ENCODE results near the gene C11orf86. TPM values are rescaled to one million over a fixed set of nuclear protein-coding genes. Genes with fewer than 3 reads are reported as not detected.

The C11orf86 gene
- total RNA-seq, 1 experiment from 2014 or later, result not detected

GRCh38 chr11:66978229-66978628 lies 3.1 kb downstream of the C11orf86 start:
- CTCF ChIA-PET, result no interaction called here
- POLR2A ChIA-PET (ENCODE audit: low non-redundant PET), result no interaction called here
- intact Hi-C loops (cut with micrococcal nuclease; ENCODE audit: unreplicated experiment), result loop anchor here (5.0 kb wide), 1 partner anchor 286 kb away; no protein-coding TSS in a partner anchor

GRCh38 chr11:66978717-66979116 lies 3.6 kb downstream of the C11orf86 start:
- DNase-seq (ENCODE audit: low spot score), result no peak
- CTCF ChIA-PET, result no interaction called here
- H3K4me3 ChIP-seq (ENCODE audit: low read depth, low read length, poor library complexity, severe bottlenecking), result no peak overlapping the region
- peaks cover 13% of the 10 kb centered on the region for H3K9me3 ChIP-seq (ENCODE audit: low read depth, low read length, poor library complexity, severe bottlenecking)
- no TSS peak for BruUV-seq (replicated peaks)
- no peaks in the 10 kb centered on the region for H3K36me3 ChIP-seq (ENCODE audit: insufficient read depth, low read length, poor library complexity, severe bottlenecking)
- TF ChIP-seq EZH2 (IDR thresholded peaks at IDR 0.05; ENCODE audit: borderline replicate concordance, low read depth, low read length, poor library complexity, severe bottlenecking) (no peak), CTCF (conservative IDR thresholded peaks at IDR 0.05; ENCODE audit: low read depth, low read length) (no peak)
- no peaks in the 10 kb centered on the region for H3K27me3 ChIP-seq (replicated peaks; ENCODE audit: insufficient read depth, low read depth, low read length, poor library complexity)
- intact Hi-C loops (cut with micrococcal nuclease; ENCODE audit: unreplicated experiment), result loop anchor here (5.0 kb wide), 1 partner anchor 286 kb away; no protein-coding TSS in a partner anchor
- peaks cover 9% of the 10 kb centered on the region for H3K4me1 ChIP-seq (ENCODE audit: insufficient read depth, low read length, poor library complexity, severe bottlenecking)
- POLR2A ChIA-PET (ENCODE audit: low non-redundant PET), result no interaction called here
- H3K27ac ChIP-seq (ENCODE audit: low read depth, low read length, poor library complexity, severe bottlenecking), result no peak overlapping the region

More at GRCh38 chr11:66978229-66978628, 3.1 kb downstream of the C11orf86 start:
- DNase-seq (ENCODE audit: low spot score), result no peak
- H3K36me3 ChIP-seq (ENCODE audit: insufficient read depth, low read length, poor library complexity, severe bottlenecking), result no peaks in the 10 kb centered on the region
- H3K9me3 ChIP-seq (ENCODE audit: low read depth, low read length, poor library complexity, severe bottlenecking), result peaks cover 13% of the 10 kb centered on the region
- no peak overlapping the region for H3K27ac ChIP-seq (ENCODE audit: low read depth, low read length, poor library complexity, severe bottlenecking)
- no TSS peak for BruUV-seq (replicated peaks)
- H3K4me1 ChIP-seq (ENCODE audit: insufficient read depth, low read length, poor library complexity, severe bottlenecking), result peaks cover 8% of the 10 kb centered on the region
- no peak overlapping the region for H3K4me3 ChIP-seq (ENCODE audit: low read depth, low read length, poor library complexity, severe bottlenecking)
- H3K27me3 ChIP-seq (replicated peaks; ENCODE audit: insufficient read depth, low read depth, low read length, poor library complexity), result no peaks in the 10 kb centered on the region
- TF ChIP-seq CTCF (conservative IDR thresholded peaks at IDR 0.05; ENCODE audit: low read depth, low read length), result no peak
- TF ChIP-seq EZH2 (IDR thresholded peaks at IDR 0.05; ENCODE audit: borderline replicate concordance, low read depth, low read length, poor library complexity, severe bottlenecking), result no peak

GRCh38 chr11:66979336-66979980 lies 4.4 kb downstream of the C11orf86 start:
- Histone ChIP-seq H3K27ac (ENCODE audit: low read depth, low read length, poor library complexity, severe bottlenecking) (no peak overlapping the region), H3K36me3 (ENCODE audit: insufficient read depth, low read length, poor library complexity, severe bottlenecking) (no peaks in the 10 kb centered on the region), H3K27me3 (replicated peaks; ENCODE audit: insufficient read depth, low read depth, low read length, poor library complexity) (no peaks in the 10 kb centered on the region), H3K4me3 (ENCODE audit: low read depth, low read length, poor library complexity, severe bottlenecking) (no peak overlapping the region), H3K9me3 (ENCODE audit: low read depth, low read length, poor library complexity, severe bottlenecking) (peaks cover 13% of the 10 kb centered on the region), H3K4me1 (ENCODE audit: insufficient read depth, low read length, poor library complexity, severe bottlenecking) (peaks cover 12% of the 10 kb centered on the region)
- ChIA-PET POLR2A (ENCODE audit: low non-redundant PET) (no interaction called here), CTCF (no interaction called here)
- DNase-seq (ENCODE audit: low spot score), result no peak
- intact Hi-C loops (cut with micrococcal nuclease; ENCODE audit: unreplicated experiment), result loop anchor here (5.0 kb wide), 1 partner anchor 287 kb away; no protein-coding TSS in a partner anchor
- BruUV-seq (replicated peaks), result no TSS peak
- no peak for TF ChIP-seq EZH2 (IDR thresholded peaks at IDR 0.05; ENCODE audit: borderline replicate concordance, low read depth, low read length, poor library complexity, severe bottlenecking)
- TF ChIP-seq CTCF (conservative IDR thresholded peaks at IDR 0.05; ENCODE audit: low read depth, low read length), result no peak
